ENCODE results near the gene IL1RN.

IL1RN gene

DNA sequence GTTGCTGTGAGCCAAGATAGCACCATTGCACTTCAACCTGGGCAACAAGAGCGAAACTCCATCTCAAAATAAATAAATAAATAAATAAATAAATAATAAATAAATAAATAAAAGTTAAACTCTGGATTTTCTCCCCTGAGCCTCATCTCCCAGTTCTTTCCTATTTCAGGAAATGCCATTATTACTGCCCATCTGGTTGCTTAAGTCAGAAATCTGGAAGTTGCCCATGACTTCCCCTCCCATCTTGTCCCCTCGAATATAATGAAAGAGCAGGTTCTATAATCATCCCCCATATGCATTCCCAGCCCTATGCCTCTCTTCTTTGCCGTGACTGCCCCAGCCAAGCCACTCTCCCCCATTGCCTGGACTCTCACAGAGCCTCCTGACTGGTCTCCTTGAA is 42.2 kb downstream of the IL1RN start:
- H3K27ac ChIP-seq: no peak overlapping the region
- no peak for DNase-seq (ENCODE audit: low read depth, low spot score)

DNA sequence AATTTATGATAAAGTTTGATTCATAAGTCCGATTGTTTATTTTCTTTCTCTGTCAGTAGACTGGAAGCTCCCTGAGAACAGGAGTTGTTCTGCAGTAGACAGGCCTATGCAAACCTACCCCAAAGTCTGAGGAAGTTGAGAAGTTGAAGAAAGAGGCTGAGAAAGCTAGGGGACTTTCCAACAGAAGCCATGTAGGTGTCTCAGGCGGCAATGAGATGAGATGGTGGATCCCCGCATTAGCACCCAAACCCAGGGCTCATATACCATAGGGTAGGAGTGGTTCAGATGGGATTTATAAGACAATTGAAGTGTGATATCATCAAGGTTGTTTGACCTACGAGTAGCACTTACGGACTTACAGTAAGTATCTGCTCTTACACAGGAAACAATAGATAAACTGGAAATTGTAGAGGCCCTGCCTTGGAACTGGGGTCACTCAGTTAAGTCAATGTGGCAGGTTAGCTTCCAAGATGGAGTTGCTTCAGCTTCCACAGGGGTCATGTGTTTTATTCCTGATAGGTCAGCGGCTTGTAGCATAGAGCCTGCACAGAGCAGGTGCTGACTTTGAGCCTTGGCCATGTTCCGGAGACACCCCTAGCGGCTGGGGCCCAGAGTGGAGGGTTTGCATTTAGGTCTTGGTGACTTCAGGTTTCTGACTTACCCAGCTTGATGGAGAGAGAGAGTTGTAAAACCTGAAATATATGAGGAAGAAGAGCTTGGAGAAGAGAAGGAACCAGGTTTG is 44.1 kb downstream of the IL1RN start:
- no peak for DNase-seq (ENCODE audit: low read depth, low spot score)
- H3K27ac ChIP-seq: no peak overlapping the region

DNA sequence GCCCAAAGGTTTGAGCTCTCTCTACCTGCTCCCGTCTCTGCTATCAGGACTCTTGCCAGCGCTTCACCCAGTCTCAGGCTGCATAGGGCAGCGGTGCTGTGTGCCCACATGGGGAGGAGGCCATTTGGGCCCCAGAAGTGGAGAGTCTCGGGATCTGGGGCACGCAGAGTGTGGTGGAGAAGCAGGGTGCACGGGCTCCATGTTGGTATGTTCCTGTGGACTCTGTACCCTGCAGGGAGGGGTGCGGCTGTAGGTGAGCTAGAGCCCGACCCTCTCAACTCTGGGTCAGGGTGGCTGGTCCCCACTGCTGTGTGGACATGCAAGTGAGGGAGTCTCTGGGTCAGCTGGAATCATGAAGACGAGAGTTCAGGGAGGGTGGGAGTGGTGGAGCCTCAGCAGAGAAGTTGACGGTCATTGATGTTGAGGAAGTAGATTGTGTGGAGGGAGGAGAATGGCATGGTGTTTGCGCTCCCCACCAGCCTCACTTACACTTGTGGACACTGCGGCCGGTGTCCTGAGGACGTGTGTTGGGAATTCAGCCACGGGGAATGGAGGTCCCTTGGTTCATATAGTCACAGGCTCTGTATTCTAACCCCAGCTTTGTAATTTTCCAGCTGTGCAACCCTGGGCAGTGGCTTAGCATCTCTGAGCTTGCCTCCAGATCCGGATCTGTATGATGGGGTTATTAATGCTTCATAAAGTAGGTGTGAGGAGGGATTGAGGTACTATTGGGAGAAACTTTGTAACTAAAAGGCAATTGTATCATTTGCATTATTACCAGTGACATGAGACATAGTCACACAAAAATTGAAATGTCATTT is 45.5 kb downstream of the IL1RN start:
- DNase-seq (ENCODE audit: low read depth, low spot score): no peak
- H3K27ac ChIP-seq: no peak overlapping the region

DNA sequence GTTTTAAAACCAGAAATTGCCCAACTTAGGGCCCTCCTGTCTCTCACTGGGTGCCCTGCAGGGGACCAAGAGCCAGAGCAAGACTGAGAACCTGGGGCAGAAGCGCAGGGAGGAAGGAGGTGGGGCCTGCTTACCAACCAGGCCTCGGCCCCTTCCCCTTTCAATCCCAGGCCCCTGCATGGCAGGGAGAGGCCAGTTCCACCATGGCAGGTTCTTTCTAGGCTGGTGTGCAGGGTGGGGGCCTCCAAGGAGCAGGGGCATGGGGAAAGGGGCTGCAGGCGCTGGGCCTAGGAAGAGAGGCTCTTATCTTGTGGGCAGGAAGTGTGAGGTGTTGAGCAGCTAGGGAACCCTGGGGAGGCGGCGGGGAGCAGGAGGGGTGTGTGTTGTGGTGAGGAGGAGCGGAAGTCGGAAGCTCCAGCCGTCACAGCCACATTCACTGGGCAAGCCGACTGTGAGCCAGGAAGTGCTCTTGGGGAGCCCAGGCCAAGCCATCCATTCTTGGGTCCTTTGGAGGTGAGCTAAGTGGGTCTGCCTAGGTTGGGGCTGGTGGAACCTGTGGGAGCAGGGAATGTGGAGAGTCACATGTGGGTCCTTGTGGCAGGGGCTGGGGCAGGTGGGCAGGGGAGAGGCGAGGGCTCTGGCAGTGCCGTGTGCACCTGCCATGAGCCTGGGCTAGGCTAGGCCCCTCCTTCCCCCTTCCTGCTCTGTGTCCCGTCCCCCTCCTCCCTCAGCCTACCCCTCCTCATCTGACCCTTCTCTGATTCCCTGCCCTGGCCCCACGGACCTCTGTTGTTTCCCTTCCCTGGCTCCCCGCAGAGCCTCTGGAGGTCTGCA is 46.4 kb downstream of the IL1RN start, which contains the start of gene PSD4:
PSD4 (plus strand) TSS at position 430 of the 834 bp plus-strand sequence. CDS start 8,486 bp downstream, outside the sequence.
- no peak for DNase-seq (ENCODE audit: low read depth, low spot score)
- no peak within 1 kb of the TSS for H3K27ac ChIP-seq

DNA sequence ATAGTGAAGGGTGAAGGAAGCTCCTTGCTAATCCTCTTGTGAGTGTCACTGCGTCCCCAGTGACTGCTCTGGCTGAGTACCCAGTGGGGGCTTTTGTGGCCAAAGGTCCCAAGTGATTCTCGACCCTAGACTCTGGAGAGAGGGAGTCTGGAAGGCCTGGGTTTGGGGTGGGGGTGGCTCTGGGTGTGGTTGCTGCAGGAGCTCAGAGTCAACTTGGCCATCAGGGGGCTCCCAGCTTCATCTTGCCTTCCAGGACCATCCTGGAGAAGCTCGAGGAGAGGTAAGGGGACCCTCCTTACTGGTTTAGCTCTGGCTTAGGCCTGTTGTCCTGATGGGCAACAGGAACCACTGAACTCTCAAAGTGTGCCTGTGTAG is 47.0 kb downstream of the IL1RN start:
- DNase-seq (ENCODE audit: low read depth, low spot score): no peak
- no peak overlapping the region for H3K27ac ChIP-seq

DNA sequence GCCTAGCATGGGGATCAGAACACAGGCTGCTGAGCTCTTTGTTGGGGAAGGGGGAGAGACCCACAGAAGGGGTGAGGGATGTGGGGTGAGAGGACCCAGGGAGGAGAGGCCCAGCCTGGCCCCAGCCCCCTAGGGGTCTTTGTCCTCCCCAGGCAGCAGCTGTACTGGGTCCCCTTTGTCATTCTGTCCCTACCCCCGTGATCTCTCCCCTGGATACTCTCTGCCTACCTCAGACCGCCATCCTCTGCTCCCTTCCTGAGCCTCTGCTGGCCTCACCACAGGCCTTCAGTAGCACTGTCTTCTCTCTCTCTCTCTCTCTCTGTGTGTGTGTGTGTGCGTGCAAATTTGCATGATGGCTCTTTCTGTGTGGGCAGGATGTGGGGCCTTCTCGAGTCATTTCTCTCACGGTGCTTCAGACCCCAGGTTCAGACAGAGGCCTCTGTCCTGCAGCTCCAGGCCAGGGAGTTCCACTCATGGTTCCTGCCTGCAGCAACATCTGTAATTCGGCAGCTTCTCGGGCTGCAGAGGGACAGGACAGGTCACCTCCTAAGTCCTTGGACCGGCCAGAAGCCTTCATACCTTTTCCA is 47.7 kb downstream of the IL1RN start:
- no peak overlapping the region for H3K27ac ChIP-seq
- DNase-seq (ENCODE audit: low read depth, low spot score): no peak

DNA sequence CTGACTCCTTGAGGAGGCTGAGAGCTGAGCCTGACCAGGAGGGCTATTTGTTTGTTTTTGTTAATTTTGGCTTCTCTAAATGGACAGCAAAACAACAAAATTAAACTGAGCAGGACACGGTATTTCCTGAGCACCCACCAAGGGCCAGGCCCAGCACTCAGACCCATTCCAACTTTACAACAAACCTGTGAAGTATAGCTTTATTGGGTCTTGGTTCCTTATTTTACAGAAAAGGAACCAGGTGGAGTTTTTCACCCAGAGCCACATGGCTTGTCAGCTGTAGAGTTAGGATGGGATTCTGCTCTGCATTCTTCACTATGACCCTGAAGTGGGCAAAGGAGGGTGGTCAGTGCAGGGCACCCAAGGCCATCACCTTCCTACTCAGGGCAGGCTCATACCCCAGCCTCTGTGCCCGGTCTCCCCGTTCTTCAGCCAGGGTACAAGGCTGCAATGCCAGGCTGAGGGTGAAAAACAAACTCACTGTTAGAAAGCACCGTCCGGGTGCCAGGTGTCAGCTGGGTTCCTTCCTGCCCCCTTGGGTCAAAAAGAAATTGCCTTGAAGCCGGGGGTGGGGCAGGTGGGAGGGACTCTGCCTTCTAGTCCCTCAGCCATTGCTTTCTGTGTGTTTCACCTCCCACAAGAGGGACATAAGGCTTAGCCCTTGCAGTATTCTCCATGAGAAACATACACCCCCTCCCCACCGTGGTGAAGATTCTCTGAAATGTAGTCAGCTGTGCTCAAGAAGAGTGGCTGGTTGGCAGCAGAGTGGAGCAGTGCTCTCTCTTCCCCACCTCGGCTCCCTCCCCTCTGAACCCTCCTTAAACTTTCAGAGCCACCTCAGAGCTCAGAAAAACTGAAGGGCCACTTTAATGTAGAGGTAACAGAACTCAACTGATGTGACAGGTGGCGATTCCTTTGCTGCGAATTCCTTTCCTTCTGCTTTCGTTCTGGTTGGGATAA is 48.6 kb downstream of the IL1RN start:
- no peak overlapping the region for H3K27ac ChIP-seq
- no peak for DNase-seq (ENCODE audit: low read depth, low spot score)

DNA sequence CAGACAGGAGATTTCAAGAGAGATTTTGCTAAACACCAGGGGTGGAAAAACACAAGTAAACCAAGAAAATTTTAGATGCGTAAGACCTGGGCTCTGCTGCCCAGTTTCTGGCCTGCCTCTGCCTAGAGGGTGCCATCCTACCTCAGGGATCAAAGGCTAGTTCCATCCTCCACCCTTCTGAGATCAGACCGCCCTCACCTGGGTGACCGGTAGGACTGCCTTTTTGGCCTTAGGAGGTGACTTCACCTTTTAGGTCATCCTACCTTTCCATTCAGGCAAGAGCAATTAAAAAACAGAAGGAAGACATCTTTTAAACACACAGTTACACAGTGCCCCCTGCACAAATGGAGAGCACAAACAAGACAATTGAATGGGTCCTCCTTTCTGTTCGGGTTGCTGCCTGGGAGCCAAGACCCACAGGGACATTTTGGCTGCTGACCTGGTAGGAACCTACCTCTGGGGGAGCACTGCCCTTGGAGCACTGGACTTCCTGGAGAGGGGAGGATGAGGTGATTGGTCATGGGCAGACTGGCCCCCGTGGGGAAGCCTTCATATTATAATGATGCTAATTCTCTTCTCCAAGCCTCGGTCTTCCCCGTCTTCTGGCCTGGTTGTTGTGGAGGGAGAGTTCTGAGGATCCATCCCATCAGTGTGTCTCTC is 49.4 kb downstream of the IL1RN start:
- H3K27ac ChIP-seq: no peak overlapping the region

DNA sequence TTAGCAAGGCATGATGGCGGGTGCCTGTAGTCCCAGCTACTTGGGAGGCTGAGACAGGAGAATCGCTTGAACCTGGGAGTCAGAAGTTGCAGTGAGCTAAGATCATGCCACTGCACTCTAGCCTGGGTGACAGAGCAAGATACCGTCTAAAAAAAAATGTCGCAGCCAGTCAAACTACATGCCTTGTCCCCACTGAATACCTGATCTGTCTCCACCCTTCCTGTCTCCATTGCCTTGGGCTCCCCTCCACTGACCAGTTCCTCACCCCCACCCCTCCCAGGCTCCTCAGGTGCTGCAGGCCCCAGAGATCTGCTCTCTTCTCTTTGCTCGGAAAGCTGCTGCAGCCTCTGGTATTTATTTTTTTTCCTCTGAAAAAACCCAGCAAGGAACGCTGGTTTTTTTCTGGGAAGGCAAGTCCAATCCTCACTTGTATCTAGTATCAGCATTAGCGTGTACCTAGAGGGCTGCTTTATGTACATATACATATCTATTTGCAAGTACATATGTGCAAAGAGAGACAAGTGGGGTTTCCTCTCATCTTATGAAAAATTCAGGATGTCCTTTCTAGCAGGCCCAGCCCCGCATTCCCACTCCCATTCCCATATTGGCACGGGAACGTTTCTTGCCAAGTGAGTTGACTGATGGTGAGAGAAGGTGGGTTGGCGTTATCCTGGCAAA is 50.8 kb downstream of the IL1RN start:
- DNase-seq (ENCODE audit: low read depth, low spot score): no peak
- no peak overlapping the region for H3K27ac ChIP-seq

More for the DNA sequence above, 49.4 kb downstream of the IL1RN start:
- DNase-seq (ENCODE audit: low read depth, low spot score): no peak

DNA sequence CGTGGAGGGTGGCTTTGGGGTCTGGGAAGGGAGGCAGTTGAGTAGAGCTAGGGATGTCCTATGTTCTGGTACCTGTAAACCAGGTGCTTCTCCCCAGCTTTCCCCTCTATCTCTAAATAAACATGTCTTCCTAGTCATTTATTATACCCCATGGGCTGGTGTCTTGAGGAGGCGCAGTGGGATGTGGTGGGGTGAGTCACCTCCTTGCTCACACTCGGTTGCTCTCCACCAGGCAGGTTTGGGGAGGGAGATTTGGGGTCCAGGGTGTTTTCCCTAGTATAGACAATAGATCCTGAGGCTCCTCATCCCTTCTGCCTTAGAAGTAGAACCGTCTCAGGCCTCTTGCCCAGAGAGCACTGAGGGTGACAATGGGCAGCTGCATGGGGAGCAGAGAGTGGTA is 51.5 kb downstream of the IL1RN start:
- DNase-seq (ENCODE audit: low read depth, low spot score): no peak
- no peak overlapping the region for H3K27ac ChIP-seq

DNA sequence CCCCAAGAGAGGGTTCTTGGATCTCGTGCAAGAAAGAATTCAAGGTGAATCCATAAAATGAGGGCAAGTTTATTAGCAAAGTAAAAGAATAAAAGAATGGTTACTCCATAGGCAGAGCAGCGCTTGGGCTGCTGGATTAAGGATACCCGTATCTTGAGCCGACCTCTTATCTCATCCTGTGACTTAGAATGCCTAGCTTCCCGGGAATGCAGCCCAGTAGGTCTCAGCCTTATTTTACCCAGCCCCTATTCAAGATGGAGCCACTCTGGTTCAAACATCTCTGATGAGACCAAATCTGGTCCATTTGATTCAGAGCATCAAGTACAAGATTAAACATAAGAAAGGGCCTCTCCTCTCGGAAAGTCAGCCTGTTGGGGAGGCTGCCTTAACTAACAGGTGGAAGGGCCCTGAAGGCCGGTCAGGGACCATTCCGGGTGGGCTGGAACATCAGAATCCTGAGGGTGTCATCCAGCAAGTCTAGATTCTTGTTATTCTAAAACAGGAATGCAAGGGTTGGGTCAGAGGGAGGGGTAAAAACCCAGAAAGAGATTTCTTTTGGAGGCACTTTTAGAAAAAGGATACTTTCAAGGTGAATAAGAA is 52.1 kb downstream of the IL1RN start:
- no peak overlapping the region for H3K27ac ChIP-seq
- no peak for DNase-seq (ENCODE audit: low read depth, low spot score)

DNA sequence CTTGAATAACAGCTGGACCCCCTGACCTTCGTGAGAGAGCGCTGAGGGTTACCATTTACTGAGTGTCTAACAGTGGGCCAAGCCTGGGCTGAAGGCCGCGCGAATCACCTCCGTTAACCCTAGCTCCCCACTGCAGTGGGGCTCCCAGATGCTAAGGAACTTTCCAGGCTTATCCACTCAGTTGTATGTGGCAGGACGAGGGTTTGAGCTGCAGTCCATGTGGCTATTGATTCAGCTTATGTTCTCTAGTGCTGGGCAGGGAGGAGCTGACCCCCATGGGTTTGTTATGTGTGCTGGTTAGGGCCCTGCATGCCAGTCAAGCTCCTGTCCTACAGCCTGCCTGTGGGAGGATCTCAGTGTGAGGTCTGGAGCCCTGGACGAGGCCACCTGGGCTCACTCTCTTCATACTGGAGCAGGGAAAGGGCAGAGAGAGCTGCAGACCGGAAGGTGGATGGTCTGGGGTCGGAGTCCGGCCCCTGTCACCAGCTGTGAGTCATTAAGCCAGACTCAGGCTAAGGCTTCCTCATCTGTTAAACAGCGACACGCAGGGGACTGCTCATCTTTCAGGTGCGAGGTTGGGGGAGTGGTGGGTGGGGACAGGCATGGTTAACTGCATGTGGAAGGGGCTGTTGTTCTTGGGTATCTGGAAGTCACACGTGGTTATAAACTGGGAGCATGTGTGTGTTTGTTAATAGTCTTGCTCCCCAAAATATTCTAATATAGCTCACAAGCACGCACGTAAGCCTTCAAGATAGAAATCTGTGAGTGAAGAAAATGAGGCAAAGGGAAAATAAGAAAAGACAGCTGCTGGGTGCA is 52.9 kb downstream of the IL1RN start:
- no peak overlapping the region for H3K27ac ChIP-seq
- no peak for DNase-seq (ENCODE audit: low read depth, low spot score)

DNA sequence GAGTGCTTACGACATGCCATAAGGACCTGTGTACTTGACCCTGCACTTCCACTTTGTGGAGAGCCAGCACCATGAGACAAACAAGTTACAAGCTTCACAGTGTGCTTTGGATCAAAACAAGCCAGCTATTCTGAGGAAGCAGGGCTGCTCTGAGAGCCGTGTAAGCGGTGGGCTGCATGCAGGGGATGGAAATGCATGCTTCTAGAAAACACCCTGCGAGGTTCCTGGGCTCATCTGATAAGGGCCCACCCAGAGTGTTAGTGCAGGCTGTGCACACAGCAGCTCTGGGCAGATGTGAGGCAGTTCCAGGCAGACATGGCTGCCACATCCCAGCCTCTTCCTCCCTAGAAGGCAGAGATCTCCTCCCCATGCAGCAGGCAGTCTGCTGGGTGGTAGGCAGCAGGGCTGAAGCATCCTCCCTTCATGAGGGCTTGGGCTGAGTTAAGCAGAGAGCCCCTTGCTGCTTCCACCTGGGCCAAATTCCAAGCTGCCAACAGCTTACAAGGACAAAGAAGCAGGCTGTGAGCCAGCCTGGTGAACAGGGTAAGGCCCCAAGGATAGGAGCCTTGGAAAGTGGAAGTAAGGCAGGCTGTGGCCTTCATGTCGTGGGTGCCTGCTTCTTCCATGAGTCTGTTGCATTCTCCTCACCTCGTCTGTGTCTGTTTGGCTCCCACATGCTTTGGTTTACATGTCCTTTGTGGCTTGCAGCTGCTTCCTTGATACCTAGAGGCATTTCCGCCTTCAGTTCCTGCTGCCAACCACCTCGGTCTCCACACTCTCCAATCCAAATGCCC is 54.1 kb downstream of the IL1RN start:
- H3K27ac ChIP-seq: no peak overlapping the region

DNA sequence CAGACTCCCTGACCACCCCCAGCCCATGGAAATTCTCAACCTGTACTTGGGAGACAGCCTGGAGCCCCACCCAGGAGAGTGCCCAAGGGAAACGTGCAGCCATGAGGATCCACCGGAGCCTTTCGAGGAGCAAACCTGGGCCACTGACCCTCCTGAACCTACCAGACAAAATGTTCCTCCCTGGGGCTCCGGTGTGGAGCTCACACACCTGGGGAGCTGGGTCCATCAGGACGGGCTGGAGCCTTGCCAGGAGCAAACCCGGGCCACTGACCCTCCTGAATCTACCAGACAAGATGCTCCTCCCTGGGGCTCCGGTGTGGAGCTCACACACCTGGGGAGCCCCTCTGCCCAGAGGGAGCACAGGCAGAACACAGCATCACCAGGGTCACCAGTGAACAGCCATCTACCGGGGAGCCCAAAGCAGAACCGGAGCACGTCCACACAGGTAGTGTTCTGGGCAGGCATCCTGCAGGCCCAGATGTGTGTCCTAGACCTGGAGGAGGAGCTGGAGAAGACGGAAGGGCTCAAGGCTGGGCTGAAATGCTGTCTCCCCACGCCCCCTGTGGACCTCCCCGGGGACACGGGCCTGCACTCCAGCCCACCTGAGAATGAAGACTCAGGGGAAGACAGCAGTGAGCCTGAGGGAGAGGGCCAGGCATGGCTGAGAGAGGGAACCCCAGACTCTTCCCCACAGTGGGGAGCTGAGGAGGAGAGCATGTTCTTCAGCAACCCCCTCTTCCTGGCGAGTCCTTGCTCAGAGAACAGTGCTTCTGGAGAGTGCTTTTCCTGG is 55.3 kb downstream of the IL1RN start:
- no peak for DNase-seq (ENCODE audit: low read depth, low spot score)
- no peak overlapping the region for H3K27ac ChIP-seq

More for the DNA sequence above, 54.1 kb downstream of the IL1RN start:
- no peak for DNase-seq (ENCODE audit: low read depth, low spot score)

DNA sequence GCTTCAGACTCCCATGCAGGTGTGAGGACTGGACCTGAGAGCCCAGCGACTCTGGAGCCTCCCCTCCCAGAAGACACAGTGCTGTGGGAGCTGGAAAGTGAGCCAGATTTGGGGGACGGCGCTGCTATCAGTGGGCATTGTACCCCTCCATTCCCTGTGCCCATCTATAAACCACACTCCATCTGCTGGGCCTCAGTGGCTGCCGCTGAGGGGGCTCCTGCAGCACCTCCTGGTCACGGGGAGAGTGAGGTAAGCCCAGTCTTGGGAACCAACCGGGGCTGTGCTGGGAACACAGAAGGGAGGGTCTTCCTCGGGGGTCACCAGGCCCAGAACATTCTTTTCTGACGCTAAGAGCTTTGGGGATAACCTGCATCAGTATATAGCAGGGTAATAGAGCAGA is 55.9 kb downstream of the IL1RN start:
- no peak for DNase-seq (ENCODE audit: low read depth, low spot score)
- no peak overlapping the region for H3K27ac ChIP-seq

All from epithelial cell of prostate (primary cell).